Tibial nerve (tissue), 4 donors: ENCODE results near the gene RBP3. TPM values are rescaled to one million over a fixed set of nuclear protein-coding genes. Genes with fewer than 3 reads are reported as not detected.

ENCODE experiments used
- DNase-seq, 2 donors: peaks; one replicate each; pipeline ENCODE4 v3.0.0-alpha.2; 2019; ENCODE audit warnings: low spot score in 2 of 2
- H3K27ac ChIP-seq, 4 donors: fragments of 200-600 bp; sonication (generic) in 3 of 4; one replicate each; pipeline ENCODE4 v1.5.1; 2017 to 2019; ENCODE audit warnings: mild to moderate bottlenecking in 1 of 4
- H3K27me3 ChIP-seq, 2 donors: fragments of 200-600 bp; sonication (generic) in 1 of 2; one replicate each; pipeline versions ENCODE4 v1.5.1 to v1.6.0; 2017 to 2019
- H3K36me3 ChIP-seq, 3 donors: fragments of 200-600 bp; sonication (generic); one replicate each; pipeline ENCODE4 v1.5.1; 2018 to 2019
- H3K4me1 ChIP-seq, 4 donors: fragments of 200-600 bp; sonication (generic) in 3 of 4; one replicate each; pipeline ENCODE4 v1.5.1; 2017 to 2019
- H3K4me3 ChIP-seq, 4 donors: fragments of 200-600 bp; sonication (generic) in 3 of 4; one replicate each; pipeline ENCODE4 v1.5.1; 2017 to 2019; ENCODE audit warnings: mild to moderate bottlenecking in 1 of 4, moderate library complexity in 1 of 4
- H3K9me3 ChIP-seq, 4 donors: fragments of 200-600 bp; sonication (generic) in 3 of 4; one replicate each; pipeline ENCODE4 v1.5.1; 2017 to 2019
- EP300 ChIP-seq, 2 donors: sonication (generic); formaldehyde crosslinking; IDR thresholded peaks; one replicate each; pipeline ENCODE4 v1.6.1; 2017; ENCODE audit warnings: antibody characterized with exemption in 2 of 2, mild to moderate bottlenecking in 1 of 2
- POLR2A ChIP-seq, 2 donors: fragments of 450-650 bp; IDR thresholded peaks; one replicate each; pipeline ENCODE4 v1.6.1; 2017; ENCODE audit warnings: antibody characterized with exemption in 2 of 2, mild to moderate bottlenecking in 2 of 2, moderate library complexity in 2 of 2
- WGBS, 2 donors: methylation state at CpG; one replicate each; pipeline ENCODE4 v1.1.5; 2018; 5-methylcytosine and 5-hydroxymethylcytosine counted together
- total RNA-seq, 4 donors: library from RNA; depleted of rRNA; stranded (reverse); fragments of >200 nt; gene quantifications; one replicate each; pipeline ENCODE4 v1.1.0, GENCODE V29; 2016
- TF ChIP-seq, protein P1 (sequence below), 5 experiments: fragments of 200-600 bp in 3 of 5; fragments of 450-650 bp in 2 of 5; sonication (generic) in 3 of 5; IDR thresholded peaks; one replicate each; pipeline ENCODE4 v1.5.1; 2016 to 2019; ENCODE audit warnings: antibody characterized with exemption in 5 of 5, mild to moderate bottlenecking in 3 of 5, moderate library complexity in 2 of 5

RBP3 gene
- total RNA-seq, 4 donors from 2014 or later: not detected

DNA sequence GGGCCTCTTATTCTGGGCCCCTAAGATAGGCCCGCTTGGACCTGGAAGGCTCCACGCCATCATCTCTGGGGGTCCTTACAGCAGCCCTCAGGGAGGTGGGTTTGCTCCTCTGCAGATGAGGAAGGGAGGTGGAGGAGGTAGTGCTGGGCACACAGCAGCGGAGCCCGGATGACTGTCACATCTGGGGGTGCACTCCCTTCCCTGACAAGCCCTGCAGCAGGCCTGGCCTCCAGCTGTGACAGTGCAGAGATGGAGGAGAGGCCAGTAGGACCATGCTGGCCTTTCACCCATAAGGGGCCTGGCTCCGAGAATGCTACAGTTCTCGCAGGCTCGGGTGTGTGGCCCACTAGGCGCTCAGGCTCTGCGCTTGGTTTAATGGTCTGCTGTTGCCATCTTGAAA is 16.7 kb upstream of the RBP3 start:
- Histone ChIP-seq H3K9me3 (no peaks in the 10 kb centered on the region), H3K4me3 (no peak overlapping the region), H3K27ac (no peak overlapping the region), H3K4me1 (no peaks in the 10 kb centered on the region), H3K36me3 (no peaks in the 10 kb centered on the region), H3K27me3 (no peaks in the 10 kb centered on the region)
- no peak for DNase-seq
- 91 to 99% methylated on average over 8 to 9 of the region's 9 CpGs for WGBS, 2 donors
- TF ChIP-seq EP300 (IDR thresholded peaks at IDR 0.05) (no peak), POLR2A (IDR thresholded peaks at IDR 0.05) (no peak)
- TF ChIP-seq, protein P1, sequence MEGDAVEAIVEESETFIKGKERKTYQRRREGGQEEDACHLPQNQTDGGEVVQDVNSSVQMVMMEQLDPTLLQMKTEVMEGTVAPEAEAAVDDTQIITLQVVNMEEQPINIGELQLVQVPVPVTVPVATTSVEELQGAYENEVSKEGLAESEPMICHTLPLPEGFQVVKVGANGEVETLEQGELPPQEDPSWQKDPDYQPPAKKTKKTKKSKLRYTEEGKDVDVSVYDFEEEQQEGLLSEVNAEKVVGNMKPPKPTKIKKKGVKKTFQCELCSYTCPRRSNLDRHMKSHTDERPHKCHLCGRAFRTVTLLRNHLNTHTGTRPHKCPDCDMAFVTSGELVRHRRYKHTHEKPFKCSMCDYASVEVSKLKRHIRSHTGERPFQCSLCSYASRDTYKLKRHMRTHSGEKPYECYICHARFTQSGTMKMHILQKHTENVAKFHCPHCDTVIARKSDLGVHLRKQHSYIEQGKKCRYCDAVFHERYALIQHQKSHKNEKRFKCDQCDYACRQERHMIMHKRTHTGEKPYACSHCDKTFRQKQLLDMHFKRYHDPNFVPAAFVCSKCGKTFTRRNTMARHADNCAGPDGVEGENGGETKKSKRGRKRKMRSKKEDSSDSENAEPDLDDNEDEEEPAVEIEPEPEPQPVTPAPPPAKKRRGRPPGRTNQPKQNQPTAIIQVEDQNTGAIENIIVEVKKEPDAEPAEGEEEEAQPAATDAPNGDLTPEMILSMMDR (IDR thresholded peaks at IDR 0.05): no peak

GRCh38 chr10:47331954-47332353 is 16.2 kb upstream of the RBP3 start:
- TF ChIP-seq, protein P1 (IDR thresholded peaks at IDR 0.05): no peak
- TF ChIP-seq EP300 (IDR thresholded peaks at IDR 0.05) (no peak), POLR2A (IDR thresholded peaks at IDR 0.05) (no peak)
- no peaks in the 10 kb centered on the region for H3K9me3 ChIP-seq
- H3K4me1 ChIP-seq: no peaks in the 10 kb centered on the region
- H3K27me3 ChIP-seq: no peaks in the 10 kb centered on the region
- H3K4me3 ChIP-seq: no peak overlapping the region
- 68 to 69% methylated on average over 7 of the region's 7 CpGs for WGBS, 2 donors
- H3K27ac ChIP-seq: no peak overlapping the region
- DNase-seq: no peak
- H3K36me3 ChIP-seq: no peaks in the 10 kb centered on the region

DNA sequence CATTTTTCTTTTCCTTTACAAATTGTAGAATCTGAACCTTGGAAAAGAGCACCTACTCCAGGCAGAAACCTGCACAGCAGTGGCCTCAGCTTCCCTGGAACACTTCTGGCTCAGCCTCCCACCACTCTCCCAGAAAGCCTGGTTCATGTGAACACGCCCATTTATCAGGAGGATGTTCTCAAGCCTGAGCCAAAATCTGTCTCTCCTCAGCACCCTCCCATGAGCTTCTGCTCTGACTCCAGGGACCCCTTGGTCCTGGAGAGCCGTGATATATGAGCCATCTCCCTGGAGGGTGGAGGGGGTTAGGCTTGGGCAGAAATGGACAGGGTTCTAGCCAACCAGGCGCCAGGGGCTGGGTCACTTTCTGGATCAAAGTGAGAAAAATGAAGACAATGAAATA is 15.8 kb upstream of the RBP3 start:
- H3K9me3 ChIP-seq: no peaks in the 10 kb centered on the region
- WGBS, 2 donors: 71 to 74% methylated on average over 3 of the region's 3 CpGs
- no peaks in the 10 kb centered on the region for H3K4me1 ChIP-seq
- no peak overlapping the region for H3K4me3 ChIP-seq
- no peaks in the 10 kb centered on the region for H3K27me3 ChIP-seq
- no peak overlapping the region for H3K27ac ChIP-seq
- DNase-seq: no peak
- no peak for TF ChIP-seq POLR2A (IDR thresholded peaks at IDR 0.05)
- TF ChIP-seq, protein P1 (IDR thresholded peaks at IDR 0.05): no peak
- H3K36me3 ChIP-seq: no peaks in the 10 kb centered on the region

DNA sequence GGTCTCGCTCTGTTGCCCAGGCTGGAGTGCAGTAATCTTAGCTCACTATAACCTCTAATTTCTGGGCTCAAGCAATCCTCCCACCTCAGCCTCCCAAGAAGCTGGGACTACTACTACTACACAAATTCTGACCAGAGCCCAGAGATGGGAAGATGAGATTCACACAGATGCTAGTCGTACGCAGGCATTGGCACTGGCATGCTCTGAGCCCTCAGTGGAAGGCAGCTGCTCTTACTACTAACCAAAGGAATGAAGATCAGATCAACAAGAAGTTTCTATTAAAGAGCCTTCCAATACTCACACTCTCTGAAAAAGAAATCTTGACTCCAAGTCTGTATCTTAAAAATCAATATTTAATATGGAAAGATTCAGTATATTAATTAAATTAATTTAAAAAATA is 15.2 kb upstream of the RBP3 start:
- Histone ChIP-seq H3K36me3 (no peaks in the 10 kb centered on the region), H3K9me3 (no peaks in the 10 kb centered on the region)
- 78 to 79% methylated on average over 3 of the region's 3 CpGs for WGBS, 2 donors

GRCh38 chr10:47333532-47333931 is 14.6 kb upstream of the RBP3 start:
- no peak for DNase-seq
- WGBS, 2 donors: 87 to 90% methylated on average over 6 of the region's 6 CpGs
- TF ChIP-seq POLR2A (IDR thresholded peaks at IDR 0.05) (no peak), EP300 (IDR thresholded peaks at IDR 0.05) (no peak)
- TF ChIP-seq, protein P1 (IDR thresholded peaks at IDR 0.05): no peak

More for the DNA sequence above, 15.2 kb upstream of the RBP3 start:
- DNase-seq: no peak
- Histone ChIP-seq H3K27ac (no peak overlapping the region), H3K27me3 (no peaks in the 10 kb centered on the region), H3K4me1 (no peaks in the 10 kb centered on the region), H3K4me3 (no peak overlapping the region)
- TF ChIP-seq, protein P1 (IDR thresholded peaks at IDR 0.05): no peak
- TF ChIP-seq POLR2A (IDR thresholded peaks at IDR 0.05) (no peak), EP300 (IDR thresholded peaks at IDR 0.05) (no peak)

More at GRCh38 chr10:47333532-47333931, 14.6 kb upstream of the RBP3 start:
- H3K27ac ChIP-seq: no peak overlapping the region
- H3K27me3 ChIP-seq: no peaks in the 10 kb centered on the region
- no peak overlapping the region for H3K4me3 ChIP-seq
- no peaks in the 10 kb centered on the region for H3K4me1 ChIP-seq
- H3K36me3 ChIP-seq: no peaks in the 10 kb centered on the region
- no peaks in the 10 kb centered on the region for H3K9me3 ChIP-seq
